GM20431 (cell line): ENCODE data around the gene METTL17.
"Not testable (repeated sequence)": the region's sequence is repeated elsewhere in the genome, so short reads cannot be mapped to it uniquely, and the experiment has no call there.

Source experiments
- in situ Hi-C: fragments of 300-500 bp; cut with MseI, MboI; formaldehyde crosslinking; loops from one replicate; pipeline ENCODE4 v1.15.0; 2020; ENCODE audit warnings: low sequenced_read_pairs; ENCODE audit not compliant: unreplicated experiment

Gene METTL17

GRCh38 chr14:21040370-21040925 is 50.7 kb downstream of the METTL17 start:
- in situ Hi-C loops = no loop called here

GRCh38 chr14:21040941-21041340 is 51.2 kb downstream of the METTL17 start:
- in situ Hi-C loops = not testable (repeated sequence)

- in situ Hi-C loops = no loop called here
These were observed 52.1 kb downstream of the METTL17 start, which contains the start of gene RNASE7 for GRCh38 chr14:21041676-21042433. Gene RNASE7, plus strand, starts transcription at chr14:21042362. Its CDS starts 631 bp downstream, at chr14:21042993.

- in situ Hi-C loops = no loop called here
These were observed 53.1 kb downstream of the METTL17 start for GRCh38 chr14:21042918-21043317.

GRCh38 chr14:21043387-21043973 is 53.7 kb downstream of the METTL17 start:
- in situ Hi-C loops = no loop called here

- in situ Hi-C loops = no loop called here
These were observed 54.3 kb downstream of the METTL17 start for GRCh38 chr14:21043974-21044618.
